Measurements from ENCODE around the gene SBF2.

The SBF2 gene

DNA sequence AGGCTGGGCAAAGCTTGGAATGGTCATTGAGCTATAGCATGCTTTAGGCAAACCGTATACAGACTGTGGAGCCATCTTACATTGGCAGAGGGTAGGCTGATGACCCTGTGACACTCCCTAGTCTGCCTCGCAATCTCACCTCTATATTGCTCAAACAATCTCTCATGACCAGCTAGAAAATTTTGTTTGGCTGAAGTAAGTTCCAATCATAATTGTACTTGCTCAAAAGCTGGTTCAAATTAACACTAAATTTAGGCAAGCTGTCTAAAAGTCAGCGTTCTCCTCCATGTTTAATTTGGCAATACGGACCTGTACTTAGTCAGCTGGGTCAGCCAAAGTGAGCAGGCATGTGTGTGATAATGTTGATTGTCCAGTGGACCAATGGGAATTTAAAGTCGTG, 497.2 kb downstream of the SBF2 start:
- no peak overlapping the region for H3K4me3 ChIP-seq (ENCODE audit: low read depth, low read length)
- TF ChIP-seq, protein P1, sequence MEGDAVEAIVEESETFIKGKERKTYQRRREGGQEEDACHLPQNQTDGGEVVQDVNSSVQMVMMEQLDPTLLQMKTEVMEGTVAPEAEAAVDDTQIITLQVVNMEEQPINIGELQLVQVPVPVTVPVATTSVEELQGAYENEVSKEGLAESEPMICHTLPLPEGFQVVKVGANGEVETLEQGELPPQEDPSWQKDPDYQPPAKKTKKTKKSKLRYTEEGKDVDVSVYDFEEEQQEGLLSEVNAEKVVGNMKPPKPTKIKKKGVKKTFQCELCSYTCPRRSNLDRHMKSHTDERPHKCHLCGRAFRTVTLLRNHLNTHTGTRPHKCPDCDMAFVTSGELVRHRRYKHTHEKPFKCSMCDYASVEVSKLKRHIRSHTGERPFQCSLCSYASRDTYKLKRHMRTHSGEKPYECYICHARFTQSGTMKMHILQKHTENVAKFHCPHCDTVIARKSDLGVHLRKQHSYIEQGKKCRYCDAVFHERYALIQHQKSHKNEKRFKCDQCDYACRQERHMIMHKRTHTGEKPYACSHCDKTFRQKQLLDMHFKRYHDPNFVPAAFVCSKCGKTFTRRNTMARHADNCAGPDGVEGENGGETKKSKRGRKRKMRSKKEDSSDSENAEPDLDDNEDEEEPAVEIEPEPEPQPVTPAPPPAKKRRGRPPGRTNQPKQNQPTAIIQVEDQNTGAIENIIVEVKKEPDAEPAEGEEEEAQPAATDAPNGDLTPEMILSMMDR (IDR thresholded peaks at IDR 0.05; ENCODE audit: insufficient read depth, low read depth, low read length, missing control alignments) = no peak
- no peak for DNase-seq (ENCODE audit: low read depth)

DNA sequence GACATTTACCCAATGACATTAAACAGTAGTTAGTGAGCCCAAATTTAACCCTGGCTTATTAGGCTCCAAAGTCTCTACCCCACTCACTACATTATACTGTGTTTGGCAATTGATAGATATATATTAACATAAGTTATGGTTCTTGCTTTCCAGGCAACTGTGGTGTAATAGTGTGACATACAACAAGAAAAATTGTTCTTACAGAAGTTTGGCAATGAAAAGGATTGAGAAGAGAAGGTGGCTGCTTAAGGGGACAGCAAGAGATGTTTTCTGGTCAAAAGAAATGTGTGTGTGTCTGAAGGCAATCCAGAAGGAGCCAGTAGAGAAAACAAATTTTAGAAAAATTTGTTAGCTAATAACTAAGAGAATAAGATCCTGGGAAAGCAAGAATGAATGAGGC, 497.8 kb downstream of the SBF2 start:
- TF ChIP-seq, protein P1 (IDR thresholded peaks at IDR 0.05; ENCODE audit: insufficient read depth, low read depth, low read length, missing control alignments) = no peak
- DNase-seq (ENCODE audit: low read depth) = no peak
- no peak overlapping the region for H3K4me3 ChIP-seq (ENCODE audit: low read depth, low read length)

DNA sequence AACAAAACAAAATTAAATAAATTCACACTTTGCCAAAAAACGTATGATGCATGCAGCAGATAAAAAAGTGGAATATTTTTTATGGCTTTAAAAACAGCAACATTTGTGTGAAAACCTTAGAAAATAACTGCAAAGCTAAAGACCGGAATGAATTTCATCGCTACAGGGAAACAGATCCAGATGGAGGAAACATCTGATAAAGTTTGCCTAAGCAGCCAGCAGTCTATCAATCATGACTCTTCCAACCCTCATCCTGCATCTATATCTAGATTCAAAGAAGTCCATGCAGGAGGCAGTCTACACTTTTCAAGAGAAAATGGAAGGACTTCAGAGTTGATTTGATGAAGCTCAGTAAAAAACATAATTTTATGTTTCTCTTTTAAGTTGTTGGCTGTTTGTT, 503.3 kb downstream of the SBF2 start:
- DNase-seq (ENCODE audit: low read depth) = no peak
- TF ChIP-seq, protein P1 (IDR thresholded peaks at IDR 0.05; ENCODE audit: insufficient read depth, low read depth, low read length, missing control alignments) = no peak

DNA sequence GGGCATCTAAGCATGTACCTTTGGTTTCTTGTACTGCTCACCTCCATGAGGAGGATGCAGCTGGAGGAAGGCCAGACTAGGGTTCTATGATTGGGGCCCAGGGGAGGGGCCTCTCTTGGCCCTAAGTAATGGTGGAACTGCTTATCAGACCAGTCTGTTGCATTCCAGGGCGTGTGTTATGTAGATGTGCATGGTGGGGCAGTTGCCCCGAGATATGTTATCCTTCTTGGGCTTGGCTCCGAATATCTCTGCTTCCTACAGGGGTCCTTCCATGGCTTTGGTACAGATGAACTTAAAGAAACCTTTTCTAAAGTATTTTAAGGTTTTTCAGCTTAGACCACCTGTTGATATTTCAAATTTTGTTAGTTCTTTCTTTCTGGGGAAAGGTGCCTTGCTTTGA, 504.1 kb downstream of the SBF2 start:
- no peak for DNase-seq (ENCODE audit: low read depth)
- H3K4me3 ChIP-seq (ENCODE audit: low read depth, low read length) = no peak overlapping the region
- TF ChIP-seq, protein P1 (IDR thresholded peaks at IDR 0.05; ENCODE audit: insufficient read depth, low read depth, low read length, missing control alignments) = no peak

More for the DNA sequence above, 503.3 kb downstream of the SBF2 start:
- no peak overlapping the region for H3K4me3 ChIP-seq (ENCODE audit: low read depth, low read length)

DNA sequence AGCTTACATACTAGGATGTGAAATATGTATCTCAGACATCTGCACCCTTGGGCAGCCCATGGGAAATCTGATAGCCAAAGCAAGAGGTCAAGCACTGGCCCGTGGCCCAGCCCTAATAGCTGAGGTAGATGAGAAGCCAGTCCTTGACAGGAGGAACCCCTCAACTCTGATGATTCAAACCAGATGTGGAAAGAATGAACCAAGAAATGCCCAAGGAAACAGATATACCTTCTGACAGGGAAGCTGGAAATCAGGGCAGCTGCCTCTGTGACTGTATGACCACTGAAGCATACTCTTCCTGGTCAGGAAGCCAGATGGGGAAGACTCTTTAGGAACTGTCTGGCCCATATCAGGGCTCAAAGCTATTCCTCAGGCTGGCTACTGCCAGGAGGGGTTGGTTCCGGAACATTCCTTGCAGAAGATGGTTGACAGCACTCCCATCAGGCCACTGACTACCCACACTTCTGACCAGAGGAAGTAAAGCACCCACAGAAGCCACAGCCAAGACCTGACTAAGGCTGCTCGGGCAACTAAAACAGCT, 506.0 kb downstream of the SBF2 start:
- TF ChIP-seq, protein P1 (IDR thresholded peaks at IDR 0.05; ENCODE audit: insufficient read depth, low read depth, low read length, missing control alignments) = no peak
- no peak overlapping the region for H3K4me3 ChIP-seq (ENCODE audit: low read depth, low read length)
- DNase-seq (ENCODE audit: low read depth) = peak; percentile 6

DNA sequence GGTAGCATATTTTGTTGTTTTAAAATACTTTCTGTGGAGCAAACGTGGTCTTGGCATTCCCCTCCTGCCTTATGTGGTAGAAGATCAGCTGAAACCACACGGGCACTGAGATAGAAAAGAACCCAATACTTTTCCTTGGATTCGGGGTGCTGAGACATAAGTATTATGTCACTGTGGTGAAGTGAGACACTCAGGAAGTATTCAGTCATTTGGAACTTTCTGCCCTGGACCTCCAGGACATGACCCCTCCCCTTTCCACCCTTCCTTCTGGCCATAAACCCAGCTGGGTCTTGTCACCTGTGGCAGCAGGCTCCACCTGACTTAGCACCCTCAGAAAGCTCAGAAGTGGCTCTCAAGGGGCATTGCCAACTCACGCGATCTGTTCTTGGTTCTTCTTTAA, 506.8 kb downstream of the SBF2 start:
- no peak overlapping the region for H3K4me3 ChIP-seq (ENCODE audit: low read depth, low read length)
- DNase-seq (ENCODE audit: low read depth) = peak; percentile 62
- TF ChIP-seq, protein P1 (IDR thresholded peaks at IDR 0.05; ENCODE audit: insufficient read depth, low read depth, low read length, missing control alignments) = no peak

DNA sequence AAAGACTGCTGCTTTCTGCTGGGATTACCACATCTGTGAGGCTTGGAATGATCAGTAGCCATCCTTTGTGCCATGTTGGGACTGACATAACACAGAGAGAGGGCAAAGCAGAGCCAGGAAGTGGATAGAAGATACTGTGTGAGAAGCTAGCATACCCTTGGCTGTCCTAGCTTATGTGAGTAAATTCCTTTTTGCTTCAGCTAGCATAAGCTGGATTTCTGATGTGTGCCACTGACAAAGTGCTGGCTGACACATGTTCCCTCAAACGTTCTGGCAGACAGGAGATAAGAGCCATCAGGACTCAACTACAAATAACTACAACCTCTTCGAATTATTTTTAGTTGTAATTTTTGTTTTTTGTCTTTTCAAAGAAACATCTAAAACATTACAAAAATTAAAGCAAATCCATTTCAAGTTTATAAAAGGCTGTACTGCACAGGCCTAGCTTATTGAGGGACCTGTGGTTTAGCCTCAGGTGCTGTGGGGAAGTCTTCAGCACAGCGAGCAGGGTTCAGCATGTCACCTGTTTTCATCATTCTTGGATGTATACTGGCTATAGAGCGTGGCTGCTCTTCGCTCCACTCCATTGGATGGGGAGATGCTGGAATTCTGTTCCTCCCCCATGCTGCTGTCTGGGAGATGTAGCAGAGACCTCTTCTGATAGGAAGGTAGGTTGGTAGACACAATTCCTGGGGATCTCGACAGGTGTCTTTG, 509.3 kb downstream of the SBF2 start:
- H3K4me3 ChIP-seq (ENCODE audit: low read depth, low read length) = no peak overlapping the region
- TF ChIP-seq, protein P1 (IDR thresholded peaks at IDR 0.05; ENCODE audit: insufficient read depth, low read depth, low read length, missing control alignments) = no peak
- no peak for DNase-seq (ENCODE audit: low read depth)
